MM.1S (cell line): ENCODE results near the gene FDPS.
A peak's percentile ranks its signal among the peaks of the same experiment; 100 is the strongest.

Source experiments
- EZH2 ChIP-seq: fragments of 300-600 bp; sonication (generic); optimal IDR thresholded peaks from 2 replicates; pipeline ENCODE3; 2017; ENCODE audit warnings: low read depth, mild to moderate bottlenecking, antibody characterized with exemption, low read length, mixed read lengths
- EZH2phosphoT487 ChIP-seq: fragments of 300-600 bp; sonication (generic); IDR thresholded peaks from 2 replicates; pipeline ENCODE4 v1.6.1; 2018; ENCODE audit warnings: antibody characterized with exemption, low read length
- TF ChIP-seq, protein P1 (sequence below): fragments of 300-600 bp; sonication (generic); IDR thresholded peaks from 2 replicates; pipeline ENCODE4 v1.5.1; 2016; ENCODE audit warnings: antibody characterized with exemption, low read length, mixed read lengths

DNA sequence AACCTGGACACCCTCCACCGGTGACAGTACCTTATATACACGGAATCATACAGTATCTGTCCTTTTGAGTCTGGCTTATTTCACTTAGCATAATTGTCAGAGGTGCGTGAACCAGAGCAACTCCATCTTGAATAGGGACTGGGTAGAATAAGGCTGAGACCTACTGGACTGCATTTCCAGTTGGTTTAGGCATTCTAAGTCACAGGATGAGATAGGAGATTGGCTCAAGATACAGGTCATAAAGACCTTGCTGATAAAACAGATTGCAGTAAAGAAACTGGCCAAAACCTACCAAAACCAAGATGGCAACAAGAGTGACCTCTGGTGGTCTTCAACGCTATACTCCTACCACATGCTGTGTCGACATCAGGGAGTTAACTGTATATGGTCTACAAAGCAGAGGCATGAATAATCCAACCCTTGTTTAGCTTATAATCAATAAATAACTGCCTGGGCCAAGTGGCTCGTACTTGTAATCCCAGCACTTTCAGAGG, 1.4 kb upstream of the FDPS start:
- TF ChIP-seq, protein P1, sequence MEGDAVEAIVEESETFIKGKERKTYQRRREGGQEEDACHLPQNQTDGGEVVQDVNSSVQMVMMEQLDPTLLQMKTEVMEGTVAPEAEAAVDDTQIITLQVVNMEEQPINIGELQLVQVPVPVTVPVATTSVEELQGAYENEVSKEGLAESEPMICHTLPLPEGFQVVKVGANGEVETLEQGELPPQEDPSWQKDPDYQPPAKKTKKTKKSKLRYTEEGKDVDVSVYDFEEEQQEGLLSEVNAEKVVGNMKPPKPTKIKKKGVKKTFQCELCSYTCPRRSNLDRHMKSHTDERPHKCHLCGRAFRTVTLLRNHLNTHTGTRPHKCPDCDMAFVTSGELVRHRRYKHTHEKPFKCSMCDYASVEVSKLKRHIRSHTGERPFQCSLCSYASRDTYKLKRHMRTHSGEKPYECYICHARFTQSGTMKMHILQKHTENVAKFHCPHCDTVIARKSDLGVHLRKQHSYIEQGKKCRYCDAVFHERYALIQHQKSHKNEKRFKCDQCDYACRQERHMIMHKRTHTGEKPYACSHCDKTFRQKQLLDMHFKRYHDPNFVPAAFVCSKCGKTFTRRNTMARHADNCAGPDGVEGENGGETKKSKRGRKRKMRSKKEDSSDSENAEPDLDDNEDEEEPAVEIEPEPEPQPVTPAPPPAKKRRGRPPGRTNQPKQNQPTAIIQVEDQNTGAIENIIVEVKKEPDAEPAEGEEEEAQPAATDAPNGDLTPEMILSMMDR, result peak; percentile 58
- TF ChIP-seq EZH2 (no peak), EZH2phosphoT487 (no peak)
